HCT116 (cell line): Measurements from ENCODE around the gene NOP53. TPM values are rescaled to one million over a fixed set of nuclear protein-coding genes. Genes with fewer than 3 reads are reported as not detected.

Experiments
- ATAC-seq: fragments of 200-7000 bp; cut with Tn5 transposase; 2 replicates; pipeline ENCODE4 v1.9.1; 2020; ENCODE audit warnings: mild to moderate bottlenecking, moderate library complexity
- BruUV-seq: library from RNA; stranded (reverse); fragments of 400-500 nt; replicated peaks from 2 replicates; lab custom pipeline; 2021; lab: Mats Ljungman, UMichigan
- CTCF ChIA-PET: fragments of 300-600 bp; sonication (Branson Sonifier 250); formaldehyde crosslinking; loops from one replicate; lab custom pipeline; 2021; ENCODE audit warnings: antibody characterized with exemption; lab: Charles Lee
- POLR2A ChIA-PET: fragments of 300-600, 350-600 bp; sonication (Branson Sonifier 250); formaldehyde crosslinking; loops from one replicate; lab custom pipeline; 2021; ENCODE audit warnings: antibody characterized with exemption; lab: Charles Lee
- RAD21 ChIA-PET, 2 experiments: fragments of 300-600 bp; sonication (Branson Sonifier 250); formaldehyde crosslinking; loops; one replicate each; lab custom pipeline; 2023; ENCODE audit warnings: low total read pairs in 2 of 2; ENCODE audit not compliant: uncharacterized antibody in 2 of 2, unreplicated experiment in 2 of 2, low non-redundant PET in 1 of 2; lab: Charles Lee
- DNase-seq: peaks from one replicate; pipeline ENCODE4 v3.0.0-alpha.2; 2010; ENCODE audit warnings: low read depth, low spot score
- H2AFZ ChIP-seq: fragments of 200-600 bp; shearing (Covaris generic), sonication (generic); 2 replicates; pipeline ENCODE4 v1.6.1; 2017; ENCODE audit warnings: low read depth, mixed run types, mixed read lengths, antibody characterized with exemption, low read length; ENCODE audit not compliant: poor library complexity, severe bottlenecking
- H3K27ac ChIP-seq: 2 replicates; pipeline ENCODE4 v1.5.1; 2012; ENCODE audit warnings: low read depth, low read length
- H3K27me3 ChIP-seq: fragments of 200-600 bp; sonication (generic); 2 replicates; pipeline ENCODE4 v1.6.1; 2016; ENCODE audit warnings: mixed run types, low read length, mixed read lengths; ENCODE audit not compliant: insufficient read depth
- H3K36me3 ChIP-seq, 2 experiments: fragments of 200-500 bp in 1 of 2; fragments of 200-600 bp in 1 of 2; sonication (Bioruptor generic) in 1 of 2; sonication (generic) in 1 of 2; 2 replicates each; pipeline versions ENCODE4 v1.5.1 to v1.6.1; 2014 to 2016; ENCODE audit warnings: low read length in 2 of 2, inconsistent platforms in 1 of 2, mixed read lengths in 1 of 2, mixed run types in 1 of 2; ENCODE audit not compliant: insufficient read depth in 2 of 2, control insufficient read depth in 1 of 2
- H3K4me1 ChIP-seq, 2 experiments: fragments of 200-600 bp in 1 of 2; sonication (generic) in 1 of 2; 2 replicates each; pipeline versions ENCODE4 v1.5.1 to v1.6.1; 2012 to 2017; ENCODE audit warnings: low read length in 2 of 2, inconsistent platforms in 1 of 2, mild to moderate bottlenecking in 1 of 2, mixed read lengths in 1 of 2, mixed run types in 1 of 2, moderate library complexity in 1 of 2; ENCODE audit not compliant: insufficient read depth in 2 of 2, control insufficient read depth in 1 of 2
- H3K4me2 ChIP-seq: fragments of 200-600 bp; sonication (generic); 2 replicates; pipeline ENCODE4 v1.6.1; 2017; ENCODE audit warnings: mixed run types, low read length, mixed read lengths
- H3K4me3 ChIP-seq, 2 experiments: fragments of 200-600 bp in 1 of 2; sonication (generic) in 1 of 2; replicated peaks in 1 of 2; 2 replicates each; pipeline ENCODE4 v1.5.1; 2011 to 2016; ENCODE audit warnings: low read length in 2 of 2, control low read depth in 1 of 2, low read depth in 1 of 2, mild to moderate bottlenecking in 1 of 2, mixed read lengths in 1 of 2, mixed run types in 1 of 2
- H3K79me2 ChIP-seq: fragments of 200-600 bp; sonication (generic); 2 replicates; pipeline ENCODE4 v1.6.1; 2017; ENCODE audit warnings: mild to moderate bottlenecking, mixed run types, low read length, moderate library complexity, mixed read lengths; ENCODE audit not compliant: insufficient read depth
- H3K9ac ChIP-seq: fragments of 200-600 bp; sonication (generic); 2 replicates; pipeline ENCODE4 v1.6.1; 2016; ENCODE audit warnings: low read length, mixed read lengths
- H3K9me2 ChIP-seq: fragments of 200-600 bp; sonication (generic), shearing (Covaris generic); 2 replicates; pipeline ENCODE4 v1.6.1; 2017; ENCODE audit warnings: mixed run types, mild to moderate bottlenecking, moderate library complexity; ENCODE audit not compliant: insufficient read depth
- H3K9me3 ChIP-seq, 2 experiments: fragments of 200-500 bp in 1 of 2; fragments of 200-600 bp in 1 of 2; sonication (Bioruptor generic) in 1 of 2; sonication (generic) in 1 of 2; 2 replicates each; pipeline ENCODE4 v1.6.1; 2014 to 2017; ENCODE audit warnings: low read length in 2 of 2, mixed read lengths in 2 of 2, inconsistent platforms in 1 of 2, low read depth in 1 of 2, mild to moderate bottlenecking in 1 of 2, mixed run types in 1 of 2, moderate library complexity in 1 of 2; ENCODE audit not compliant: control insufficient read depth in 1 of 2, insufficient read depth in 1 of 2
- H4K20me1 ChIP-seq: fragments of 200-600 bp; sonication (generic), shearing (Covaris generic); 2 replicates; pipeline ENCODE4 v1.6.1; 2017; ENCODE audit warnings: mixed run types, mild to moderate bottlenecking, moderate library complexity; ENCODE audit not compliant: insufficient read depth
- EGR1 ChIP-seq: IDR thresholded peaks from 2 replicates; pipeline ENCODE4 v1.6.1; 2012; ENCODE audit warnings: low read depth
- ELF1 ChIP-seq: IDR thresholded peaks from 2 replicates; pipeline ENCODE4 v1.6.1; 2012; ENCODE audit warnings: low read depth, borderline replicate concordance
- JUND ChIP-seq: IDR thresholded peaks from 2 replicates; pipeline ENCODE4 v1.6.1; 2012
- POLR2A ChIP-seq: IDR thresholded peaks from 2 replicates; pipeline ENCODE4 v1.7.0; 2011; ENCODE audit warnings: borderline replicate concordance; ENCODE audit not compliant: insufficient read depth, insufficient read length; ENCODE audit errors: extremely low read depth
- SIN3A ChIP-seq: IDR thresholded peaks from 2 replicates; pipeline ENCODE4 v1.6.1; 2012; ENCODE audit warnings: low read depth
- SRF ChIP-seq: IDR thresholded peaks from 2 replicates; pipeline ENCODE4 v1.6.1; 2012; ENCODE audit warnings: low read depth
- TCF7L2 ChIP-seq: IDR thresholded peaks from 2 replicates; pipeline ENCODE4 v1.7.0; 2011; ENCODE audit warnings: borderline replicate concordance, inconsistent platforms; ENCODE audit not compliant: insufficient read depth, insufficient read length; ENCODE audit errors: extremely low read depth
- ZBTB33 ChIP-seq: IDR thresholded peaks from 2 replicates; pipeline ENCODE4 v1.6.1; 2011; ENCODE audit warnings: mild to moderate bottlenecking, low read length, moderate library complexity; ENCODE audit not compliant: insufficient replicate concordance; ENCODE audit errors: extremely low read depth
- ZNF274 ChIP-seq: fragments of 200-500 bp; sonication (Bioruptor generic); IDR thresholded peaks from 2 replicates; pipeline ENCODE4 v1.6.1; 2014; ENCODE audit warnings: mild to moderate bottlenecking, low read depth, low read length, inconsistent platforms
- intact Hi-C: fragments of 100-400 bp; cut with micrococcal nuclease; formaldehyde crosslinking; loops from 2 replicates; pipeline ENCODE4 v1.10.0; 2022
- total RNA-seq: library from RNA; stranded (reverse); gene quantifications from one replicate; pipeline ENCODE4 v1.2.1, GENCODE V29; 2021; ENCODE audit not compliant: unreplicated experiment

The NOP53 gene
- total RNA-seq, 1 experiment from 2014 or later: 322 TPM

DNA sequence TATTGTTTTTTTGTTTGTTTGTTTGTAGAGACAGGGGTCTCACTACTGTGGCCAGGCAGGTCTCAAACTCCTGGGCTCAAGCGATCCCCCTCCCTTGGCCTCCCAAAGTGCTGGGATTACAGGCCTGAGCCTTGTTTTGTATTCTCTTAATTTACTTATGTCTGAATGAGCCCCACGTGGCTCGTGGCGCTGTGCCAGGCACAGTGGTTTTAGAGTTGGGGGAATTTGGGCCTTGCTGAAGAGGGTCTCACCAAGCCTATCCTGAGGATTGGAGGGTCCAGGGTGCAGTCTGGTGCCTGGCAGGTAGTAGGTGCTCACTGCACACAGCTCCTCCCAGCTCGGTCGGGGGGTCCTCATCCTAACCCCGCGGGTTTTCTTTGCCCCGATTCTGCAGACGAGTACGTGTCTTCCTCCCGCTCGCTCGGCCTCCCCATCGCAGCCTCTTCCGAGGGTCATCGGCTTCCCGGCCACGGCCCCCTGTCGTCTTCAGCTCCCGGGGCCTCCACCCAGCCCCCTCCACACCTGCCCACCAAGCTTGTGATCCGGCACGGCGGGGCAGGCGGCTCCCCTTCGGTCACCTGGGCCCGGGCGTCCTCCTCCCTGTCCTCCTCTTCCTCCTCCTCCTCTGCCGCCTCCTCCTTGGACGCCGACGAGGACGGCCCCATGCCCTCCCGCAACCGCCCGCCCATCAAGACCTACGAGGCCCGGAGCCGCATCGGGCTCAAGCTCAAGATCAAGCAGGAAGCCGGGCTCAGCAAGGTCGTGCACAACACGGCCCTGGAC is 44.2 kb upstream of the NOP53 start:
- H3K79me2 ChIP-seq: no peaks in the 10 kb centered on the region
- TF ChIP-seq POLR2A (no peak), SRF (no peak), ELF1 (no peak), TCF7L2 (no peak), ZBTB33 (no peak), SIN3A (no peak), EGR1 (no peak), JUND (no peak), ZNF274 (no peak)
- ATAC-seq (no peak), DNase-seq (no peak)
- H3K36me3 ChIP-seq: peaks cover 7 to 10% of the 10 kb centered on the region in 2 experiments; a peak in 3 of 4 replicates
- no peaks in the 10 kb centered on the region for H3K9me2 ChIP-seq
- no peak overlapping the region for H3K4me2 ChIP-seq
- H2AFZ ChIP-seq: no peak overlapping the region
- no peaks in the 10 kb centered on the region for H4K20me1 ChIP-seq
- intact Hi-C loops: no loop called here
- POLR2A ChIA-PET: no interaction called here
- CTCF ChIA-PET: interaction anchor here (1.1 to 2.2 kb wide), 3 partner anchors 12 to 273 kb away, joined by 3 to 10 read pairs (median 3); no protein-coding TSS in a partner anchor
- H3K4me1 ChIP-seq: peaks cover 3 to 8% of the 10 kb centered on the region in 2 experiments; a peak in 3 of 4 replicates
- no peaks in the 10 kb centered on the region for H3K27me3 ChIP-seq
- no peak overlapping the region for H3K9ac ChIP-seq
- BruUV-seq: no TSS peak
- RAD21 ChIA-PET: no interaction called here
- no peaks in the 10 kb centered on the region for H3K9me3 ChIP-seq
- H3K4me3 ChIP-seq: no peak overlapping the region
- no peak overlapping the region for H3K27ac ChIP-seq
